Measurements from ENCODE around the gene MAPK10.

The MAPK10 gene

DNA sequence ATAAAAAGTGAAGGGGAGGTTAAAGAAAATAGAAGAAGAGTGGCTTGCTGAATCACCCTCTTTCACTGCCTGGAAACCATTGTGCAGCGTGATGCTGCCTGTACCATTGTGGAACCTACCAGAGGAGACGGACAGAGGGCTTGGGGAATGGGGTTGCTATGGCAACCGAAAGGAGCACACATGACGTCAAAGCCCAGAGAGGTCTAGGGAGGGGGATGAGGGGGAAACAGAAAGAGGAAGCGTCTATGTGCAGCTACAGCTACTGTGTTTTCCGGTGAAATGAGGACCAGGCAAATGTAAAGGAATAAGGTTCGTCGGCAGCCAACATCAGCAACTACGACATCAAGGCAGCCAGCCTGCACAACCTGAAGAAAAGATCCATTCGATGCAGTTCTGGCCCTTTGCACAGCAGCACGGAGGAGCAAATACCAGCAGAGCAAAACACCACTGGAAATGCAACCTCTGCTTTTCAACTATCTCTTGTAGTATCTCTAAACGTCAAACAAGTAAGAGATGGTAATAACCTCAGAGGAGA is at the start of gene MAPK10:
Gene MAPK10 (minus strand): TSS at position 110 of the 535 bp plus-strand sequence.
- FAIRE-seq: no peak
- no peak for DNase-seq (ENCODE audit: low spot score)

DNA sequence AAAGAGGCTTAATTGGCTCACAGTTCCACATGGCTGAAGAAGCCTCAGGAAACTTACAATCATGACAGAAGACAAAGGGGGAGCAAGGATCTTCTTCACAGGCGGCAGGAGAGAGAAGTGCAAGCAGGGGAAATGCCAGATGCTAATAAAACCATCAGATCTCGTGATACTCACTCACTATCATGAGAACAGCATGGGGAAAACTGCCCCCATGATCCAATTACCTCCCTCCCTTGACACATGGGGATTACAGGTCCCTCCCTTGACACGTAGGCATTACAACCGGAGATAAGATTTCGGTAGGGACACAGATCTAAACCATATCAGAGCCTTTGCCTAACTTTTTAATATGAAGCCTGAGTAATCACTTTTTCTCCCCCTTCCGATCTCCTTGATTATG is 43.7 kb upstream of the MAPK10 start:
- DNase-seq (ENCODE audit: low spot score) (no peak), FAIRE-seq (no peak)

DNA sequence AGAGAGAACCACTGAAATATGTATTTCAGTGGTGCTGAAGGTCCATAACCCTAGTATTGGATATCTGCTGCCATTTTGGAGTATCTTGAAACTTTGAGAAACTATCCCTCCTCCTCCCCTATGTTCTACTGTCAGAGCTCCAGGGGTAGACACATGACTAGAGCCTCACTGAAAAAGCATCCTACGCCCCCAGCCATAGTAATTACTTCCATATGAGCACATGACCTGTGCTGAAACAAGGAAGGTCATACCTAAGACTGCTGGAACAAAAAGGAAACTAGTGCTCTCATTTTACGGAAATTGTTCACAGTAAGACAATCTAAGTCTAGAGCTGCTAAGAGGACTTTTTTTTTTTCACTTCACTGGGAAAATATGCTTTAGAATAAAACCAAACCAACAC is 42.0 kb upstream of the MAPK10 start:
- DNase-seq (ENCODE audit: low spot score) (no peak), FAIRE-seq (no peak)

DNA sequence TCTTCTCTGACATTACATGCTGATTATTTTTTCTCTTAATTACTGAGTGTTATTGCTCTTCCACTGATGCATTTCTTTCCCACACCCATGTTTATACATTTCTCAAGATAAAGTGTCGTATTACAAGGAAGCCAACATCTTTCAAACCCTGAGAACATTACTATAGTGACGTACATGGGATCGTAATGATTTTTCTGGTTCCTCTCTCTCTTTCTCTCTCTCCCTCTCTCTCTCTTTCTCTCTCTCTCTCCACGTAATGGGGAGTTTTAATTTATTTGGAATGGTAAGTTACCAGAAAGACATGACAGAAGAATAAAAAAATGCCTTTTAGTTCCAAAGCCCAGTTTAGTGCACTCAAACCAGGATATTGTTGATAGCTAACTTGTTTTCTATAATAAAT is 40.4 kb upstream of the MAPK10 start:
- FAIRE-seq (no peak), DNase-seq (ENCODE audit: low spot score) (no peak)

DNA sequence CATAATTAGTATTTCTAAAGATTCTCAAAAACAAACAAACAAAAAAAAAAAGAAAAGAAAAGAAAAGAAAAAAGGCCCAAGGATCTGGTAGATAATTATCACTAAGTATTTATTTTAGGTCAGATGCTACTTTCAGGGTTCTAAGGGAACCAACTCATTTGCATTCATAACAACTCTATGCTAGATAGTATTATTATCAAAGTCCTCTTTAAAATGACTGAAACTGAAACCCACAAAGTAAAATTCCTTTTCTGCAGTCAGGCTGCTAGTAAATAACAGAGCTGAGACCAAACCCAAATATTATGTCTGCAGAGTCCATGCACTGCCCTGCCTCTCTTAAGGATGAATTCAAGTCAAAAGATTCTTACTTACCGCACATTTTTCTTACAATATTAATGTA is 38.3 kb upstream of the MAPK10 start:
- no peak for DNase-seq (ENCODE audit: low spot score)
- FAIRE-seq: no peak

DNA sequence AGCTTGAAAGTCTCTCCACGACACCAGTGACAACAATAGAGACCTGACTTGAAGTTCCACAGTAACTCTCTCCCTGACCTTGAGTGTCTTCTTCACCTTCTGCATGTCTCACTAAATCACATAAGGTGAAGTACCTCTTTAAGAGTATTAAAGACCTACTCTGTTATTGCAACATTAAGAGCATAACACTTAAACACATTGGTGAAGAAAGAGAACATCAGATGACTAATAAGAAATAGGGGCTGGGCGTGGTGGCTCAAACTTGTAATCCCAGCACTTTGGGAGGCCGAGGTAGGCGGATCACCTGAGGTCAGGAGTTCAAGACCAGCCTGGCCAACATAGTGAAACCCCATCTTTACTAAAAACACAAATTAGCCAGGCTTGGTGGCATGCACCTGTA is 33.9 kb upstream of the MAPK10 start:
- FAIRE-seq: no peak
- DNase-seq (ENCODE audit: low spot score): no peak

DNA sequence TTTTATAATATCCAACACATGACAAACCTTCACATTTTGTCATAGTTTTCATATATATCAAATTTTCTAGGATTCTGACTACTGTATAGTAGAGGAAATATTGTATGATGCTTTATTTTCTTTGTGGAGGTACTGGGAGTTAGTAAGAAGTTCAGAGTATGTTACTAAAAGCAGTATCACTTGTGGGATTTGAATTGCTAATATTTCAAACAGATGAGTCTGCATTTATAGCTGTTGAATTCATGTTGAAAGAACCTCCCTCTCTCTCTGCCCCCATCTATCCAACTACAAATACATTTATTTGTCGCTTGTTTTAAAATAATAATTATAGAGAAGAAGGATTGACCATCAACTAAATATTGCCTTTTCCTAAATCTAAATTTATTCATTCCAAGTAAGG is 29.8 kb upstream of the MAPK10 start:
- FAIRE-seq (no peak), DNase-seq (ENCODE audit: low spot score) (no peak)

DNA sequence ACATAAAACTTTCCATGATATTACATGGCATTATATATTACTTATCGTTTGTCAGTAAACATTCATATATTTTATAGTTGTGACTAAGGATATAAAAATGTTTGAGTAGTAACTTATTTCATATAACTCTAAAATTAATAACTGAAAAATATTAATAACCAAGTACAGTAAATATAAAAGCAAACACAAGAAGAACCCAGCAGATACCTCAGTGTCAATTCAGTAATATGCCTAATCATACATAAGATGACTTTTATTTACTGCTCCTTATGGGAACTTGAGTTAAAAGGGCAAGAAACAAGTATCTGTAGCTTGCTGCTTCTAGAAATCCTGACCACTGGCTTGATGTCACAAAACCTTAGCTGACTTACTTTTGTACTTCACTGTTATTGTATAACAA is 28.4 kb upstream of the MAPK10 start:
- FAIRE-seq: no peak
- no peak for DNase-seq (ENCODE audit: low spot score)

DNA sequence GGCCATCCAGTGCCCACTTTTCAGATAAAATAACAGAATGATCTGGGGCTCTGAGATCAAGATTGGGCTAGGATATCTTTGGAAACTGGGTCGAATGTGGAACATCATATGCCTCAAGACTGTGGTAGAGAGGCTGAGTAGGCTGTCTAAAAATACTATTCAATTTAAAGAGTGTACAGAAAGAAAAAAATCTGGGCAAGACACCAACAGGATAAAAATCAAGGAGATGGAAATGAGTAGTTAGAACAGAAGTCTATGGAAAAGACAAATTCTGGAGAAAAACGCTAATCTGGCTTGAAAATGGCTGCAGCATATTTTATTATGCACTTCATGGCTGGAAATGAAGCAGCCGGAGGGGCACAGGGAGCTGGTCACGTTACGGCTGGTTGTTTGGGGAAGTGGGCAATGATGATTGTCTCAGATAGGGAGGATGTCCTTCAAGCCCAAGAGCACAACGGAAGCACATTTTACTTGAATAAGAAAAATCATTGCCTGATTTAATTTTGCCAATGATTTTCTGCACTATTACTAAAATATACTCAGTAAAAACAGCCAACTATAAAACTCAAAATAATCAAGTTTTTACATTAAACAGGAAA is 27.1 kb upstream of the MAPK10 start:
- no peak for DNase-seq (ENCODE audit: low spot score)

DNA sequence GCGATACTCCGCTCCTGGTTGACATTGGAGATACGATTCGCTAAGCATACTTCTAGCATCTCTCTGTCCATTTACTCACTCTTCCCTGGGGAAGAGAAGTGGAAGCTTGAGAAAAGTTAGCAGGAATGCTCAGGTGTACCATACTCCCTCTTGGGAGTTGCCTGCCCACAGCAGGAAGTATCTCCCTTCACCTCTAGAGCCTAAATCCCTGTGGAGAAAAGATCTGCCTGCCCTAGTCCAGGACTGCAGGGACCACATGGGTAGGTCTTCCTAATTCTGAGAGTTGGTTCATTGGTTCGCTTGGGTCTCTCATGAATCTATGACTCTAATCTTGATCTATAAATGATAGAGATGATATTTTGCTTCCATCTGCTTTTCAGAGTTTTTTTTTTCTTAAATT is 26.3 kb upstream of the MAPK10 start:
- FAIRE-seq (no peak), DNase-seq (ENCODE audit: low spot score) (no peak)

More for the DNA sequence above, 27.1 kb upstream of the MAPK10 start:
- FAIRE-seq: no peak

DNA sequence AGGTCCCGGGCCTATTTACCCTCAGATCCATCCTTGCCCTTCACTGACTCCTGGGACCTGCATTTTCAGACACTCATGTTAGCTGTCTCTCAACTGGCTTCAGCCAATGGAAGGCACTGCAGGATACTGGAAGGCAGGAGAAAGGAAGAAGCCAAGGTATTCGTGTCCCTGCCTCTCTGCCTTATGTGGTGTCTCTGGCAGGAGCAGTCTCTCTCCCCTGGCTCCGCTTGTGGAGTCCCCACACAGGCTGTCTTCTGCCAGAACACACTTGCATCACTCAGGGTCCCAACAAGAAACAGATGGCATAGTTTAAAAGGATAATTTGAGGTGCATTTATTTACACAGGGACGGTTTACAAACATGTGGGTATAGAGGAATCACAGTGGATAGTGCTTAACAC is 21.6 kb upstream of the MAPK10 start:
- DNase-seq (ENCODE audit: low spot score) (no peak), FAIRE-seq (no peak)

DNA sequence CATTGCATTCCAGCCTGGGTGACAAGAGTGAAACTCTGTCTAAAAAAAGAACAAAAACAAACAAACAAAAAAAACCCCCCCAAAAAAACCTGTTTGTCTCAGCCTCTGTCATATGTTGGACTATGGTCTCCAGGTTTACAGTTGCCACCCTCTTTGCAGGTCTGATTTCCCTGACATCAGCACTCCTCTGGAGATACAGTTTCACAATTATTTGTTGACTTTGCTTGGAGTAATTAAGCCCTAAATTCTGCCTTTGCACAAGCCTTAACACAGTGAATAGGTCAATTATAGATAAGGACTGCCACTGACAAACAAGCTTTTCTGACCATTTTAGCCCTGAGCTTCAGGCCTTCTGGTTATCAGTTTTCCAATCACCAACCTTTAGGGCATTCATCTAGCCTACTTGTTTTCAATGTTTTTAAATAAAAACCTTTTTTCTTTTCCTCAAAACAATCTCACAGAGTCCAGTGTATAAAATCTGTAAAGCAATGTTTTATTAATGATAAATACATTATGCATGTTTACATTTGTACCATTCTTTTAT is 20.4 kb upstream of the MAPK10 start:
- DNase-seq (ENCODE audit: low spot score): no peak
- no peak for FAIRE-seq

DNA sequence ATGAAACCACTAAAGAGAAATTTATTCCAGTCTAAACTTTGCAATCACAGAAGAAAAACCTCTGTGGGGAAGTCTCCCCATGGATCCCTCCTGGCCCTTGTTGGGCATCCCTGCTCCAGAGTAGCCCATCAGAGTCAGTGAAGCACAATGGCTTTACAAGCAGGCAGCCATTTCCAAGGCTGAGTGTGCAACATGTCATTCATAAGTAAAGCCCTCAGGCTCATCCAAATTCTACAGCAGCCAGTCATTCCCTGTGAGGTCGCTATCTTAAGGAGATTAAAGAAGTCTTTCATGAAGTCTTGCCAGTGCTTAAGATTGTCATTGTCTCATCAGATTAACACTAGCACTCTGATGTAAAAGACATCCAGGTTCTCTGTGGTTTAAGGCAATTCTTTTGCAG is 17.0 kb upstream of the MAPK10 start:
- DNase-seq (ENCODE audit: low spot score): no peak
- no peak for FAIRE-seq

DNA sequence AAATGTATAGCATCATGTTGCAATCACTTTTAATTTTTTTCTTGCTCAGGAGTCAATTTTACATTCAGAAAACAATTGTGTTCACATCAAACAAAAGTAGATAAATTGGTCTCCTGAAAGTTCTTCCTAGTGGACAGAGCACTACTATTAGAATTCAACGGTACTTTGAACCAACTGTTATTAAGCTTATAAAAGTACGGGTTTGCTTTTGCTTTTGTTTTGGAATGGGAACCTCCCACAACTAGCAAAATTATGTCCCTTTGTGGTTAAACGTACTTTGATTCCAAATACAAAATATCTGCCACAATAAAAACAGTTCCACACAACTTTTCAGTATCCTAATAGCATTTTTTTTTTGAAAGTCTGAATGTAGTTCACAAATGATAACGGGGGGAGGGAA is 8.6 kb upstream of the MAPK10 start:
- DNase-seq (ENCODE audit: low spot score): no peak
- FAIRE-seq: no peak

DNA sequence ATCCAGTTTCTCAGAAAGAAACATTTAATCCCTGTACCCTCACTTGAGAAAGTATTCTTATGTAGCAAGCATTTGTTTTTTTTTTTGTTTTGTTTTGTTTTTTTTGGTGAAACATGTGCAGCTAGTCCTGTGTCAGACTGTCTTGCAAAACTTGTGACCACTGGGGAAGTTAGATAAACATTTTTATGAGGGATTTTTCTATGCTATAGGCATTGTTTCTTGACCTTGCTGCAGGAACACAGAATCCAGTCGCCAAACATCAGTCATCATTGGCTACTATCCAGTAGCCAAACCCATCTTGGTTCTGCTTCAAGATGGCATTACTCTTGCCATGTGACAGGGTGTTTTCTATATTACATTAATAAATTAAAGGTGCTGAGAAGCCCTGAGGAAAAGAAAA is 7.7 kb upstream of the MAPK10 start:
- DNase-seq (ENCODE audit: low spot score): no peak
- no peak for FAIRE-seq

DNA sequence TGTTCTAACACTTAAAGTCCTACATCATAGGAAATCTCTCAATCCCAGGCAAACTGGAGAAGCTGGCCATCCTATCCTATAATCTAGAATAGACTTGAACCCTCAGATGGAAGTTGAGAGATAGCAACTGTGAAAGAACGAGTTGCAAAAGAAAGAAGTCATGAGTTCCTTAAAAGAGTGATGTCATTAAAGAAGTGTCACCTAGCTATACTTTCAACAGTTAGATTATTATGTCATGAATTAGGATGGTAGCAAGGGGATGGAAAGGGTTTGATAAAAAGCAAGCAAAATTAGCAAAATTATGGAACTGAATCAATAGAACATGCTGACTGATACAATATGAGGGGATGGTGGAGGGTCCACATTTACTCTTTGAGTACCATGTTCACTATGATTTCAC is 7.1 kb upstream of the MAPK10 start:
- DNase-seq (ENCODE audit: low spot score) (no peak), FAIRE-seq (no peak)

DNA sequence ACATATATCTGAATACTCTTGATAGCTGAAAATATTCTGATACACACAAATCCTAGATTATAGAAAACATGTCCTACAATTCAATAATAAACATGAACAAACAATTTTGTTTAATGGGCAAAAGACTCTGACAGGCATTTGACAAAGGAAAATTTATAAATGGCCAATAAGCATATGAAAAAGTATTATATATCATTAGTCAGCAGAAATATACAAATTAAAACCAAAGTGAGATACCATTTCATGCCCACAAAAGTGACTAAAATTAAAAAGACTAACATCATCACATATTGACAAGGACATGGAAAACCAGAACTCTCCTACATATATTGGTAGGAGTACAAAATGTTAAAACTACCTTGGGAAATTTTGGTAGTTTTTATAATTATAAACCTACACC is 2.7 kb upstream of the MAPK10 start:
- DNase-seq (ENCODE audit: low spot score) (no peak), FAIRE-seq (no peak)

DNA sequence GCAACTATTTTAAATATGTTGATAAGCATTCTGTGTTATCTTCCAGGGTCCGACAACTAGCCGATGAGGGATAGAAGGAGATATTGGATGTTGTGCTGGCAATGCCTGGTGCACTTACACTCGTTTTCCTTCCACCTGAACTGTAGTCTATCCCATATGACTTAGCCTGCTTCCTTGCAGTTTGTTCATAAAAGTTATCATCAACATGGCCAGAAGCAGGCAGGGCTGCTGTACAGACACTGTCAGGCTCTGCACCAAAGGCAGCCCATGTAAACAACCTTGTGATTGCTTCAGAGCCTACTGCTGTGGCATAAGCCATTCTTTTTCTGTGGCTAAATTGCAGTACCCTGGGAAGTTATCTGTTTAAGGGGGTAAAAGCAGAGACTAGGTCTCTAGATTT is 1.6 kb downstream of the MAPK10 start:
- FAIRE-seq: no peak

DNA sequence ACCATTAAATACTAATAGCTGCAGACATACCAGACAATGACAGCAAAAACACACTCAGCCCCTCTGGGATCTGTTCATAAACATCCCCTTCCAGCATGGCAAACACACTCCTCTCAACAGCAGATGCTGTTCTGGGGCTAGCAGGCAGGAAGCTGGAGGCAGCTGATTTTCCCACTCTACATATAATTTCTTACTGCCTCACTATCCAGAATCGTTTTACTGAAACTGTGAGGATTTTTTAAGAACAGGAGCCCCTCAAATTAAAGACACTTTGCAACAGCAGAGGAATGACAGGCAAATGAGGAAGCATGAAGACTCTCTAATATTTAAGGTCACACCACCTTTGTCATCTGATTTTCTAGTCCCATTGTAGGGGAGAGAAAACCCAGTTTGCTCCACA is 2.2 kb downstream of the MAPK10 start:
- no peak for DNase-seq (ENCODE audit: low spot score)

More for the DNA sequence above, 1.6 kb downstream of the MAPK10 start:
- DNase-seq (ENCODE audit: low spot score): no peak

DNA sequence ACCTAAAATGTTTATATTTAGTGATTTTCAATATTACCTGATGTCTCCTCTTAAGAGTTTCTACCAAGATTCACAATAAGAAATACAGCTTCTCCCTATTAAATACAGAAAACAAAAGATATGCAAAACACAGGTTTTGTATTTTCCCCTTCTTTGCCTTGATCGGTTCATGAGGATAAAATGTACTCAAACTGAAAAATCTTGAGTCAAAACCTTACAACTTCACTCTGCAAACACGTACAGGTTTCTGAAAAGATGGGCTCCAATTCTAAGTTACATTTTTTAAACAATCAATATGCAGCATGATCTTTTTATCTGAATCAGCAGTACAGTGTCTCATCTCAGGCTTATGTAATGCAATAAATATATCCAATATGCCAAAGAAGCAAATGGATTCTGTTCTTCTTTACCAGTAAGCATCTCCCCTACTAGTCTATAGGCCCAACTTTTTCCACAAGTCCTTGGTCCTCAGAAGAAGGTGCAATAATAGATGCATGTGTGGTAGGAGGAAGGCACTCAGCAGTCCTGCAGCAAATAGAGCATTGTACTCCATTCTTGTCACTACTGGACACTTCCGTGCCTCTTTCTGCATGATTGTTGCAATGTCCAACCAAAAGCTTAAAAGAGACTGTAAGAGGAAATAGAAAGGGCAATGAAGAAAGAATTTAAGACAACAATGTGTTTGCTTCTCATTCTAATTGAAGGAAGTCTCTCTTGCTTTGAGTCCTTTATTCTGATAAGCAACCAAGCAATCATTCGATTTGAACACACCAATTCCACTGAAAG is 3.2 kb downstream of the MAPK10 start:
- DNase-seq (ENCODE audit: low spot score): no peak
- no peak for FAIRE-seq

More for the DNA sequence above, 2.2 kb downstream of the MAPK10 start:
- no peak for FAIRE-seq

DNA sequence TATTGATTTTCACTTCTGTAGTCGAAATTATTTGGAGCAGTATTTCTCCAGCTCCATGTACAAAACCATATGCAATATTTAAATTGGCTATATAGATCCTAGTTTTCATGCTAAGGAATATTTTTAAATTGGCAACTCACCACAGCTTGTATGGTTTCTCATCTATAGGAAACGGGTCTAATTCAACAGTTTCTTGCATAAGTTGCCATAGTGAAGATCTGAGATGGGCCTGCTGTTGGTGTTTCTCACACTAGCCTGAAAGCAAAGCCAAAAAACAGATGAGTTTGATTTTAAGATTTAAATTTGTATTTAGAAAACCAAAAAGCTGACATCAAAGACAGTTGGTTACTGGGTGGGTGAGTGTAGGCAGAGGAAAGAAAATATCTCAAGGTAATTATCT is 5.5 kb downstream of the MAPK10 start:
- no peak for DNase-seq (ENCODE audit: low spot score)
- FAIRE-seq: no peak

DNA sequence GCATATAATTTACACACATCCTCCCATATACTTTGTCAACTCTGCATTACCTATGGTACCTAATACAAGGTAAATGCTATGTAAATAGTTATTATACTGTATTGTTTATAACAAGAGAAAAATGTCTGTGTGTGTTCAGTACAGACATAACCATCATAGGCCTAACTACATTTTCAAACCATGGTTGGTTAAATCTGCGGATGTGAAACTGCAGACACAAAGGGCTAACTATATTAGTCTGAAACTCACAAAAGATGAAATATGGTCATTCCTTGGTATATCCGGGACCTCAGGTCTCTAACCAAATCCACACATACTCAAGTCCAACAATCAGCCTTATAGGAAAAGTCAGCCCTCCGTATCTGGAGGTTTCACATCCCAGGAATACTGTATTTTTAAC is 13.5 kb downstream of the MAPK10 start:
- FAIRE-seq (no peak), DNase-seq (ENCODE audit: low spot score) (no peak)

DNA sequence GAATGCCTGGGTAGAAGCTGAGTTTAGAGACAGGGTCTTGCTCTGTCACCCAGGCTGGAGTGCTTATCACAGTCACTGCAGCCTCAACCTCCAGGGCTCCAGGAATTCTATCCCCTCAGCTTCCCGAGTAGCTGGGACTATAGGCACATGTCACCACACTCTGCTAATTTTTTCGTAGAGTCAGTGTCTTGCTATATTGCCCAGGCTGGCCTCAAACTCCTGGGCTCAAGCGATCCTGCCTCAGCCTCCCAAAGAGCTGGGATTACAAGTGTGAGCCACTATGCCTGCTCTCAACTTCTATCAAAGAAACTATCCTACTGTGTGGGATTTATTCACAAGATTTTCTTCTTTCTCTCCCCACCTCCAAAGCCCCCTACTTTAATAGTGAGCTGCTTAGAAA is 15.7 kb downstream of the MAPK10 start:
- DNase-seq (ENCODE audit: low spot score): no peak
- FAIRE-seq: no peak

Data from RCC 7860 (cell line).